NCI-H345 treated with DMSO at 0.1 percent for 48 hours (cell line): ENCODE results near the gene METTL25B.

ENCODE experiments used
- DNase-seq: peaks from one replicate; lab custom pipeline; 2025; ENCODE audit not compliant: unreplicated experiment; lab: John Stamatoyannopoulos, UW

Gene METTL25B

DNA sequence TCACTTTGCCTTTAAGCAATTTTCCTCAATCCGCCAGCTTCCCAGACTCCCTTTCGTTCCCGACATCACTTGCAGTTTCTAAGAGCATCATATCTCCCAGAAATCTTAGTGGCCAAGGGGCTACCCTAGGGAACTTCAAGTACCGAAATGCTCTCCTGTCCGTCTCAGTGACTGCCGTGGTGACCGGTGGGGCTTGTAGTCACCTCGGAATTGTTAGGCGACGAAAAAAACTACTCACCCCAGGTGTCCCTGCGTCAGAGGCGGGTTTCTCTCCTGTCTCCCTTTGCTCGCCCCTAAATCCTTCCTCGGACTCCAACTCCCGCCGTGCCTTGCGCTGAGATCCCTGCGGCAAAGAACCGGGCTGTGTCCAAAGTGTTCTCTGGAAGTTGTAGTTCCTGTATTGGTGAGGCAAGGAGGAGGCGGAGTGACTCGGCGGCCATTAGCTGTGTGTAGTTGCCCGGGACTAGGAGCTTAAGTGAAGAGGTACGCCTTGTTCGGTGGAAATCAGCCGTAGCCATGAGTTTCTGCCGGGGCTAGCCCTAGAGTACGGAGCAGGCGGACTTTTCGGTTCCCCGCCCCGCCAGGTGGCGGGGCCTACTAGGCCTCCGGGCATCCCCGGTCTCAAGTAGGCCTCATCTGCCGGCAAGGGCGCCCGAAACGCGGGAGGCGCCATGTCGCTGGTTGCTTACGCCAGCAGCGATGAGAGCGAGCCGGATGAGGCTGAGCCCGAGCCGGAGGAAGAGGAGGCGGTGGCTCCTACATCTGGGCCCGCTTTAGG, 39.0 kb downstream of the METTL25B start, which contains the start of gene PRCC:
TSS of gene PRCC (plus strand) at position 435 of the 778 bp plus-strand sequence. CDS start at position 672, 237 bp downstream.
- peak; percentile 99 for DNase-seq

DNA sequence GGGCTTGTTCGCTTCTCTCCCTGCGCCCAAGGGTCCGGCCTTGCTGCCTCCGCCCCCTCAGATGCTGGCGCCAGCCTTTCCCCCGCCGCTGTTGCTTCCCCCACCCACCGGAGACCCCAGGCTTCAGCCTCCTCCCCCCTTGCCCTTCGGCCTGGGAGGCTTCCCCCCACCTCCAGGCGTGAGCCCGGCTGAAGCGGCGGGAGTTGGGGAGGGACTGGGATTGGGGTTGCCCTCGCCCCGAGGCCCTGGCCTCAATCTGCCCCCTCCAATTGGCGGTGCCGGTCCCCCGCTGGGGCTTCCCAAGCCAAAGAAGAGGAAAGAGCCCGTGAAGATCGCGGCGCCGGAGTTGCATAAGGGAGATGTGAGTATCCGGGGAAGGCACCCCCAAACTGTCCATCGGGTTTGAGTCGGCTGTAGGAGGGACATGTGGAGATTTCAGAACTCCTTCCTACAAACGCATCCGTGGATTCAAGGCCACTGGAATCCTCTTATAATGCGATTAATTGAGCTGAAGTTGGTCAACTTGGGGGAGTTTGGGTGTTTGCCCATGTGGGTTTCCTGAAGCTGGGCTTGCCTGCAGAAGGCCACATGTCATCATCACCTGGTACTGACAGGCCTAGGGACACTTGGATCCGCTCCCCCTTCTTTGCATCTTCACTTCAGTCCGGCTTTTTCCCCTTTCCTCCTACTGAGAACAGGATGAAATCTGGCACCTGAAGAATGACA, 39.8 kb downstream of the METTL25B start:
- DNase-seq, result no peak

DNA sequence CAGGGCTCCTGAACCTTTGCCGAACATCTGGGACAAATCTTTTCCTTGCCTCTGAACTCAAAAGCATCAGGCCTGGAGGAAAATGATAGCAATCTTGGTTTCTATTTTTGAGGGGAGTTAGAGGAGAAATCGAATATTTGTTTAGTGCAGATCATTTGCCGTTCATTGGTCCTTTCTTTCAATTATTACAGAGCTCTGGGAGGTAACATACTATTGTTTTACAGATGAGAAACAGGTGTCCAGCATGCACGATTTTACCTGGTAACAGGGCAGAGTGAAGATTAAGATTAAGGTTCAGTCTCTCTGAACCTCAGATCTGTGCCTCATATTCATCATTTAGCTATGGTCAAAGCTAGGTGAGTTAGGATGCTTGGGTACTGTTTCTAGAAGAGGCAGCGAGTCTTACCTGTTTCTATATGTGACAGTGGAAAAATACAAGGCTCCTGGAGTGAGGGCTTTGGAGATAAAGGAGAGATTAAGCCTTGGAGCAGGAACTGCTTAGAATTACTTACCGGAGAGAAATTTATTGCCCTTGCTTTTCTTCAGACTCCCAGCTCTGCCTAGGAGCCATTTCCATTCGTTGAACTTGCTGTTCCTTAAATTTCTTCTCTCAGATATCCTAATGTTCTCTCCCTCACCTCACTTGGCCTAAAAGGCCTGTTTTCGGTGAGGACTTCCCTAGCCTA, 40.5 kb downstream of the METTL25B start:
- no peak for DNase-seq

DNA sequence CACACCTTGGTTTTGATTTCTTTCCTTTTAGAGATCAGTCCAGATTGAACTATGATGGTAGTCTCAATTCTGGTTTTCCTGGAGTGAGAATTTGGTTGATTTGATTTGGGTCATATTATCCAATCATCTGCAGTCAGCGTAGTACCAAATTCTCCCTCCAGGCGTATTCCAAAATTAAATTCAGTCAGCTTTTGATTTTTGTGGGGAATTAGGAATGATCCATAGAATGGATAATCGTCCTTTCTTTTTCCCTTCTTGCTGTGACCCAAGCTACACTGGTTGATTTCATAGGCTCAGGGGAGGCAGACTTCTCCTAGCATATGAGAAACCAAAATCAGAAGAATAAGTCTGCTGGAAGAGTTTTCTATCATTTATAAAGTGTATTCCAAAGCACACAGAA, 44.0 kb downstream of the METTL25B start:
- DNase-seq, result no peak

DNA sequence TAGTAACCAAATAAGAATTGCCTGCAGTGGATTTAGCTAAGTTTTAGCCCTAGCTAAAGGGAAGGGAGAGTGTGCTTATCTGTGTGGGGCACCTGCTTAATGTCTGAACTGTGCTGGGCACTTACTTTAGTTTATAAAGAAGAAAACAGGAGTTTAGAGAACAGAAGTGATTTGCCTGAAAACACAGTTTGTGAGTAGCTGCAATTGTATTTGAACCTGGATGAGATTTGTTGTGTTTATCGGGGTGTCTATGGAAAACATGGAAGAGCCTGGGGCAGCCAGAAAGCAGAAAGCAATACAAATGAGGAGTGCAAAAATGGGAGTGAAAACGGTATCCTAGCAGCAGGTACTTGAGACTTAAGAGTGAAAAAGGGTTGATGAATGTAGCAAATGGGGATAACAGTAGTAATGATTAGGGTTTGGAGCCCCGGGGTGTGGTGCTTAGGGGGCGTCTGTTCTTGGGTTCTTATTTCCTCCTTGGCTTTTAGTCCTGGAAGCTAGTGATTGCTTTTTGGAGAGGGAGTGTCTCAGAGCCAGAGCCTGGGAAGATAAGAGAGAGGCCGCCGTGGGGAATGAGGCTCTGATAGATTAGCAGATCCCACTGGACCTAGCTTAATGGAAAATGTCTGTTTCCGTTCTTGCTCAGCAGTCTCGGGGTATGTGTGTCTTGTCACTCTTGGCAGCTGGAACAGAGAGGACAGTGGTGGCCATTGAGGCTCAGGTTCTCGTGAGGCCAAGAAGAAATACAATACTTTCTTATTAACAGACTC, 44.6 kb downstream of the METTL25B start:
- no peak for DNase-seq

DNA sequence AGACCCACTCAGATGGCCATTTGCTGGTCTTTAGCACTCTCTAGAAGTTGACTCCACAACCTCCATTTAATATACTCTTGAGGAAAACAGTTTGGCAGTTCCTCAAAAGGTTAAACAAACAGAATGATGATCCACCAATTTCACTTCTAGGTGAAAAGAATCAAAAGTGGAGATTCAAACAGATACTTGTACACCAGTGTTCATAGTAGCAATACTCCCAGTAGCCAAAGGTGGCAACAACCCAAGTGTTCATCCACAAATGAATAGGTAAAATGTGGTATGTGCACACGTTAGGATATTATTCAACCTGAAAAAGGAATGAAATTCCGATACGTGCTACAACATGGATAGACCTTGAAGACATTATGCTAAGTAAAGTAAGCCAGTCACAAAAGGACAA, 45.3 kb downstream of the METTL25B start:
- DNase-seq, result no peak

DNA sequence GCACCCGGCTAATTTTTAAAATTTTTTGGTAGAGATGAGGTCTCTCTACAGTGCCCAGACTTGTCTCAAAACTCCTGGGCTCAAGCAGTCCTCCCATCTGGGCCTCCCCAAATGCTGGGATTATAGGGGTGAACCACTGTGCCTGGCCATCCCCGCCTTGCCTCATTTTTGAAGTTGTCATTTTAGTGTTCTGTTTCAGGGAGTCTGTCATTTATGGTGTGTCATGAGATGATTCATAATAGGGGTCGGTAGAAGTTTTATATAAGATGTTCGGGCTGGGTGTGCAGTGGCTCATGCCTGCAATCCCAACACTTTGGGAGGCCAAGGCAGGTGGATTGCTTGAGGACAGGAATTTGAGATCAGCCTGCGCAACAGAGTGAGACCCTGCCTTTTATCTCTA, 47.5 kb downstream of the METTL25B start:
- no peak for DNase-seq

DNA sequence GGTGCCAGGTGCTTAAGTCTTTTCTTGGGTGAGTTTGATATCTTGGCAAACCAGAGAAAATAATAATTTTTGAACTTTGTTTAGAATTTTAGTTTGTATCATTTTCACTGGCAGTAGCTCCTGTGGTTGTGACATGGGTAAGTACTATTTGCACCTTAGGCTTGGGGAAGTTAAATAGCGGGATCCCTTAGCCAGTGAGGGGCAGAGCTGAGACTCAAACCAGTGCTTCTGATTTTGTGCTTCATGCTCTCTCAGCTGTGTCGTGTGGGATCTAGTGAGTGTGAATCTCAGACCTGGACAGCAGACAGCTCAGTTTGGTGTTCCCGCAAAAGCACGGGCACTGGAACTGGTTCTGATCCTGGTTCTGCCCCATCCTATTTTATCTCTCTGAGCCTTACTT, 48.7 kb downstream of the METTL25B start:
- no peak for DNase-seq

DNA sequence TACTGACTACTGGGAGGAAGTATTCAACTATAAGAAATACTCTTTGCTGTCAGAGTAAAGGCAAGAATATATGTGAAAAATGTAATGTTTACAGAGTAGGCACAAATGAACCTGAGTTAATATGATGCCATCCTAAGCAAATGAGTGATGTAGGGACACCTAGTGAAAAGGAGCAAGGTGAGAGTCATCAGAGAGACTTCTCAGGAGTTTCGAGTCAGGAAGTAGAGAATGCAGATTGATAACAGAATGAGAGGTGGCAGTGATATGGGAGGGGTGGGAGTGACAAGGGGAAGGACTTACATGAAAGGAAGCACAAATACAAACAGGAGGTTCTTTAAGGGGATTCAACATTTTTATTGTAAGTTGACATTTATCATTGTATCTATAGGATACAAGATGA, 49.3 kb downstream of the METTL25B start:
- DNase-seq, result no peak

DNA sequence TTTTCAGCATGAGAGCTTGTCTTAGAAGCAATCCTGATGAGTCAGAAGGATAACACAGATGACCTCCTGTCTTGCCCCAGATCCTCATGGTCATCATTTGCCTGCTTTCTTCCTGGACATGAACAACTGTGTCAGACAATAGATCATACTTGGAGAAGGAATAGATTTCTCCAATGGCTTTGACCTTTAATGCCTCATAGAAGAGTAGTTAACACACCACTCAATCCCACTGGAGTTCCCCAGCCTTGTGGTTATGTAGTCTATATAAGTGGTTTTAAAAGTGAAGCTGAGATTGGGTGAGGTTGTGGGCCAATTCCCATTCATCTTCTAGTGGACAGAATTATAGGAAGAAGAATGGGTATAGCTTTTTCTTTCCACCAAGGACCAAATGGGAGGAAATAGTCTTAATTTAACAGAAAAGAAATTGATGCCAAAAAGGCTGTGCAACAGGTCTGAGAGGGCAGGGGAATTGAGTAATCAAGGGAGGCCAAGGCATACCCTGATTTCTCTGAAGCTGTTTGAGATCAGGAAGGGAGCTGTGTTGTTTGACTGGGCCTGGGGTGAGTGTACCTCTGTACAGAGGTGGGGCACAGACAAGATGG, 53.4 kb downstream of the METTL25B start:
- no peak for DNase-seq

DNA sequence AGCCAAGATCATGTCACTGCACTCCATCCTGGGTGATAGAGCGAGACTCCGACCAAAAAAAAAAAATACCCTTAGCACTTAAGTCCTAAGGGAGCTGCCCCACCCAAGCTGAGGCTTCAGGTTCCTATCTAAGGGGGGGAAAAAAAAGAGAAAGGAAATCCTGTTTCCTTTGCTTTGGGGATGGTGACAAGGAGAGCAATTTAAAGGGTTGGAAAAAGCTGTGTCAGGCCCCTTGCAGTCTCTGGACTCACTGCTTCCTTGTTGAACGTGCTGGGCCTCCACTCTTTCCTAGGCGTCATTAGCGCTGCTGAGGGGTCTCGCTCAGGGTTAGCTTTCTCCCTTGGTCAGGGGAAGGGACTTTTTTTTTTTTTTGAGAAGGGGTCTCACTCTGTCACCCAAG, 57.2 kb downstream of the METTL25B start:
- DNase-seq, result no peak
